GM21825 (cell line): ENCODE measurements around the gene IQCK.

Experiments used
- ATAC-seq: cut with Tn5 transposase; IDR thresholded peaks from one replicate; pipeline ENCODE4 v1.9.1; 2021; ENCODE audit warnings: mild to moderate bottlenecking, moderate library complexity; ENCODE audit not compliant: unreplicated experiment

Gene IQCK

GRCh38 chr16:19854543-19854876, 136.4 kb downstream of the IQCK start:
- ATAC-seq, result no peak

- ATAC-seq, result no peak
These were observed 138.0 kb downstream of the IQCK start for GRCh38 chr16:19856120-19856519.

- ATAC-seq, result no peak
These were observed 139.7 kb downstream of the IQCK start for GRCh38 chr16:19857593-19858339.

GRCh38 chr16:19858340-19859018, 140.4 kb downstream of the IQCK start:
- ATAC-seq, result no peak

GRCh38 chr16:19859166-19859565, 141.1 kb downstream of the IQCK start:
- ATAC-seq, result no peak

- no peak for ATAC-seq
These were observed 141.5 kb downstream of the IQCK start for GRCh38 chr16:19859603-19860002.

GRCh38 chr16:19860166-19861041, 142.3 kb downstream of the IQCK start:
- ATAC-seq, result no peak

- ATAC-seq, result no peak
These were observed 143.1 kb downstream of the IQCK start for GRCh38 chr16:19861133-19861532.

- no peak for ATAC-seq
These were observed 143.8 kb downstream of the IQCK start for GRCh38 chr16:19861811-19862327.

- no peak for ATAC-seq
These were observed 145.9 kb downstream of the IQCK start for GRCh38 chr16:19863990-19864389.

GRCh38 chr16:19864566-19864965, 146.5 kb downstream of the IQCK start:
- ATAC-seq, result no peak

GRCh38 chr16:19868421-19868820, 150.3 kb downstream of the IQCK start:
- ATAC-seq, result no peak

GRCh38 chr16:19871721-19872120, 153.7 kb downstream of the IQCK start:
- ATAC-seq, result no peak

- ATAC-seq, result no peak
These were observed 154.2 kb downstream of the IQCK start for GRCh38 chr16:19872179-19872863.

- no peak for ATAC-seq
These were observed 154.9 kb downstream of the IQCK start for GRCh38 chr16:19872935-19873334.

- ATAC-seq, result no peak
These were observed 156.0 kb downstream of the IQCK start for GRCh38 chr16:19874026-19874425.

- ATAC-seq, result no peak
These were observed 156.9 kb downstream of the IQCK start for GRCh38 chr16:19874851-19875546.

- ATAC-seq, result no peak
These were observed 157.8 kb downstream of the IQCK start for GRCh38 chr16:19875900-19876299.

GRCh38 chr16:19876501-19877059, 158.5 kb downstream of the IQCK start:
- ATAC-seq, result no peak

GRCh38 chr16:19878757-19879156, 160.7 kb downstream of the IQCK start:
- no peak for ATAC-seq
